Hepatocyte (in vitro differentiated cells): ENCODE results near the gene CUL5. TPM values are rescaled to one million over a fixed set of nuclear protein-coding genes. Genes with fewer than 3 reads are reported as not detected.
"Not testable (repeated sequence)": the region's sequence is repeated elsewhere in the genome, so short reads cannot be mapped to it uniquely, and the experiment has no call there.

ENCODE experiments used
- DNase-seq: peaks from one replicate; pipeline ENCODE4 v3.0.0-alpha.2; 2016; ENCODE audit warnings: low spot score
- H2AFZ ChIP-seq: fragments of 200-600 bp; sonication (generic); 2 replicates; pipeline ENCODE4 v1.6.0; 2016; ENCODE audit warnings: antibody characterized with exemption, mild to moderate bottlenecking
- H3K27ac ChIP-seq: fragments of 200-600 bp; sonication (generic); 2 replicates; pipeline ENCODE4 v1.5.1; 2016; ENCODE audit warnings: mild to moderate bottlenecking
- H3K27me3 ChIP-seq: fragments of 200-600 bp; sonication (generic); 2 replicates; pipeline ENCODE4 v1.6.1; 2016
- H3K36me3 ChIP-seq: fragments of 200-600 bp; sonication (generic); replicated peaks from 2 replicates; pipeline ENCODE4 v1.5.1; 2016; ENCODE audit warnings: low read depth; ENCODE audit not compliant: insufficient read depth
- H3K4me1 ChIP-seq: fragments of 200-600 bp; sonication (generic); 2 replicates; pipeline ENCODE4 v1.5.1; 2016; ENCODE audit warnings: mild to moderate bottlenecking, moderate library complexity; ENCODE audit not compliant: insufficient read depth
- H3K4me2 ChIP-seq: fragments of 200-600 bp; sonication (generic); 2 replicates; pipeline ENCODE4 v1.6.0; 2016
- H3K4me3 ChIP-seq: fragments of 200-600 bp; sonication (generic); 2 replicates; pipeline ENCODE4 v1.5.1; 2016; ENCODE audit warnings: mild to moderate bottlenecking
- H3K79me2 ChIP-seq: fragments of 200-600 bp; sonication (generic); 2 replicates; pipeline ENCODE4 v1.6.0; 2017; ENCODE audit warnings: mild to moderate bottlenecking
- H3K9me2 ChIP-seq: fragments of 200-600 bp; sonication (generic); replicated peaks from 2 replicates; pipeline ENCODE4 v1.6.0; 2017; ENCODE audit warnings: mild to moderate bottlenecking; ENCODE audit not compliant: insufficient read depth
- H3K9me3 ChIP-seq: fragments of 200-600 bp; sonication (generic); 2 replicates; pipeline ENCODE4 v1.5.1; 2016; ENCODE audit warnings: low read depth, mild to moderate bottlenecking
- H4K20me1 ChIP-seq: fragments of 200-600 bp; sonication (generic); 2 replicates; pipeline ENCODE4 v1.6.0; 2016; ENCODE audit warnings: mild to moderate bottlenecking; ENCODE audit not compliant: insufficient read depth, poor library complexity, severe bottlenecking
- EZH2 ChIP-seq: fragments of 200-600 bp; sonication (generic); IDR thresholded peaks from 2 replicates; pipeline ENCODE4 v1.6.1; 2016; ENCODE audit warnings: antibody characterized with exemption, mild to moderate bottlenecking, borderline replicate concordance
- EZH2phosphoT487 ChIP-seq: fragments of 200-600 bp; sonication (generic); IDR thresholded peaks from one replicate; pipeline ENCODE4 v1.6.1; 2018; ENCODE audit warnings: antibody characterized with exemption, mild to moderate bottlenecking, low read depth, moderate library complexity; ENCODE audit not compliant: unreplicated experiment, severe bottlenecking
- WGBS: methylation state at CpG from one replicate; pipeline ENCODE4 v1.1.6; 2016; ENCODE audit warnings: low lambda C conversion rate; ENCODE audit errors: missing lambda C conversion rate; 5-methylcytosine and 5-hydroxymethylcytosine counted together
- polyA plus RNA-seq: library from polyadenylated mRNA; unstranded; fragments of >200 nt; fragmentation: Nextera tagmentation; extraction: Ambion mirVana; gene quantifications from 2 replicates; pipeline ENCODE4 v1.2.1, GENCODE V29; 2016
- total RNA-seq: library from RNA; depleted of rRNA; stranded (reverse); fragments of >200 nt; gene quantifications from 2 replicates; pipeline ENCODE4 v1.2.3, GENCODE V29; 2014
- TF ChIP-seq, protein P1 (sequence below): fragments of 200-600 bp; sonication (generic); IDR thresholded peaks from 2 replicates; pipeline ENCODE4 v1.5.1; 2016; ENCODE audit warnings: antibody characterized with exemption, mild to moderate bottlenecking; ENCODE audit not compliant: poor library complexity

CUL5 gene
- total and polyA plus RNA-seq, 2 experiments from 2014 or later = 23.2 to 27.6 TPM

- TF ChIP-seq, protein P1, sequence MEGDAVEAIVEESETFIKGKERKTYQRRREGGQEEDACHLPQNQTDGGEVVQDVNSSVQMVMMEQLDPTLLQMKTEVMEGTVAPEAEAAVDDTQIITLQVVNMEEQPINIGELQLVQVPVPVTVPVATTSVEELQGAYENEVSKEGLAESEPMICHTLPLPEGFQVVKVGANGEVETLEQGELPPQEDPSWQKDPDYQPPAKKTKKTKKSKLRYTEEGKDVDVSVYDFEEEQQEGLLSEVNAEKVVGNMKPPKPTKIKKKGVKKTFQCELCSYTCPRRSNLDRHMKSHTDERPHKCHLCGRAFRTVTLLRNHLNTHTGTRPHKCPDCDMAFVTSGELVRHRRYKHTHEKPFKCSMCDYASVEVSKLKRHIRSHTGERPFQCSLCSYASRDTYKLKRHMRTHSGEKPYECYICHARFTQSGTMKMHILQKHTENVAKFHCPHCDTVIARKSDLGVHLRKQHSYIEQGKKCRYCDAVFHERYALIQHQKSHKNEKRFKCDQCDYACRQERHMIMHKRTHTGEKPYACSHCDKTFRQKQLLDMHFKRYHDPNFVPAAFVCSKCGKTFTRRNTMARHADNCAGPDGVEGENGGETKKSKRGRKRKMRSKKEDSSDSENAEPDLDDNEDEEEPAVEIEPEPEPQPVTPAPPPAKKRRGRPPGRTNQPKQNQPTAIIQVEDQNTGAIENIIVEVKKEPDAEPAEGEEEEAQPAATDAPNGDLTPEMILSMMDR = no peak
- TF ChIP-seq EZH2phosphoT487 = no peak
- no peak for TF ChIP-seq EZH2
- H3K36me3 ChIP-seq = no peaks in the 10 kb centered on the region
- WGBS = 87% methylated on average over 4 of the region's 4 CpGs
- H3K27me3 ChIP-seq = no peaks in the 10 kb centered on the region
- peaks cover 93% of the 10 kb centered on the region for H4K20me1 ChIP-seq
- DNase-seq = no peak
- H2AFZ ChIP-seq = no peak overlapping the region
- H3K79me2 ChIP-seq = peaks cover 100% of the 10 kb centered on the region
- H3K4me3 ChIP-seq = no peak overlapping the region
- no peaks in the 10 kb centered on the region for H3K9me2 ChIP-seq
- H3K27ac ChIP-seq = no peak overlapping the region
- H3K4me2 ChIP-seq = no peak overlapping the region
- H3K4me1 ChIP-seq = no peaks in the 10 kb centered on the region
- H3K9me3 ChIP-seq = no peaks in the 10 kb centered on the region
Observed at GRCh38 chr11:108019870-108020540, 11.3 kb downstream of the CUL5 start.

DNA sequence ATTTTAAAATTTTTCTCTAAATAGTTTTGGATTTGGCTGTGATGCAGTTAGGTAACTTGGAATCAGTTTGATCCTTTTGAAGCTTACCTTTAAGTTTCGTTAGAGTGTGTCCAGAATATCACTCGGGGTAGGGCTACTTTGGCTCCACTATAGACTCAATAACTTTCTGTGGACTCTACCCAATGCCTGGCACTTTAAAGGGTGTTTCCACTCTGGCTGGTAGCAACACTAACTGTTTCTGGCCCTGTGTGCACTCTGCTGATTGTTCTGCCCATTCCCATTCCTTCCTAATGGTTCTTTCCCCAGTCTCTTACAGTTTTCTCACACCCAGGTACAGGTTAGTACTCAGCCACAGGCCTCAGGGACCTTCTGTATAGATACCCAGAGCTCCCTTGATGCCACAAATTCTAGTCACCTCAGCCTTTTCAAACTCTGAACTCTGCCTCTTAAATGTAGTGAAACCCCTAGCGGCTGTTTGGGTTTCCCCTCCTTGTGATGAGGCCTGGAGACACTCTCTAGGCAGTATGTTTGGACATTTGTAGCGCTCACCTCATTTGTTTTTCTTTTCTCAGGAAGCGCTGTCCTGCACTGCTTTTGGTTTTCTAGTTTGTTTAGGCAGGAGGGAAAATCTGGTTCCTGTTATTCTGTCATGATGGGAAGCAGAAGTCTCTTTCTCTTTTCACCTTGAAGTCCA is 16.8 kb downstream of the CUL5 start:
- H4K20me1 ChIP-seq = peaks cover 94% of the 10 kb centered on the region
- WGBS = 74% methylated on average over 5 of the region's 5 CpGs
- peak overlapping the region; percentile 39 for H3K4me2 ChIP-seq

GRCh38 chr11:108027057-108027456 is 18.4 kb downstream of the CUL5 start:
- no peak for DNase-seq
- no peak overlapping the region for H3K27ac ChIP-seq
- no peaks in the 10 kb centered on the region for H3K9me3 ChIP-seq
- TF ChIP-seq, protein P1 = no peak
- TF ChIP-seq EZH2 (no peak), EZH2phosphoT487 (no peak)
- H2AFZ ChIP-seq = no peak overlapping the region
- over 99% methylated on average over 7 of the region's 7 CpGs for WGBS
- no peak overlapping the region for H3K4me3 ChIP-seq
- H3K79me2 ChIP-seq = peaks cover 100% of the 10 kb centered on the region
- H3K36me3 ChIP-seq = no peaks in the 10 kb centered on the region
- H3K27me3 ChIP-seq = no peaks in the 10 kb centered on the region
- H3K9me2 ChIP-seq = no peaks in the 10 kb centered on the region
- peaks cover 91% of the 10 kb centered on the region for H4K20me1 ChIP-seq
- H3K4me1 ChIP-seq = no peaks in the 10 kb centered on the region
- H3K4me2 ChIP-seq = no peak overlapping the region

More for the DNA sequence above, 16.8 kb downstream of the CUL5 start:
- Histone ChIP-seq H2AFZ (no peak overlapping the region), H3K9me2 (no peaks in the 10 kb centered on the region), H3K4me1 (no peaks in the 10 kb centered on the region), H3K27me3 (no peaks in the 10 kb centered on the region), H3K27ac (no peak overlapping the region), H3K36me3 (no peaks in the 10 kb centered on the region), H3K79me2 (peaks cover 100% of the 10 kb centered on the region), H3K9me3 (no peaks in the 10 kb centered on the region), H3K4me3 (no peak overlapping the region)
- no peak for TF ChIP-seq EZH2phosphoT487
- TF ChIP-seq, protein P1 = no peak
- no peak for TF ChIP-seq EZH2
- DNase-seq = no peak

- not testable (repeated sequence) for H3K9me2 ChIP-seq, H3K4me3 ChIP-seq, H3K4me1 ChIP-seq, H3K27me3 ChIP-seq, H3K36me3 ChIP-seq, DNase-seq, H2AFZ ChIP-seq, H3K9me3 ChIP-seq, H3K27ac ChIP-seq, H3K4me2 ChIP-seq
- WGBS = 76% methylated on average over 2 of the region's 2 CpGs
- Histone ChIP-seq H3K79me2 (peaks cover 99% of the 10 kb centered on the region), H4K20me1 (peaks cover 91% of the 10 kb centered on the region)
Observed at GRCh38 chr11:108028822-108029441, 20.2 kb downstream of the CUL5 start.

DNA sequence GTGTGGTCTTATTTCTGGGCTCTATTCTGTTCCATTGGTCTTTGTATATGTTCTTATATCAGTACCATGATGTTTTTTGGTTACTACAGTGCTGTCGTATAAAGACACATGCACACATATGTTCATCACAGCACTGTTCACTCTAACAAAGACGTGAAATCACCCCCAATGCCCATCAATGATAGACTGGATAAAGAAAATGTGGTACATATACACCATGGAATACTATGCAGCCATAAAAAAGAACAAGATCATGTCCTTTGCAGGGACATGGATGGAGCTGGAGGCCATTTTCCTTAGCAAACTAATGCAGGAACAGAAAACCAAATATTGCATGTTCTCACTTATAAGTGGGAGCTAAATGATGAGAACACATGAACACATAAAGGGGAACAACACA is 22.9 kb downstream of the CUL5 start:
- not testable (repeated sequence) for DNase-seq, H3K9me2 ChIP-seq, H3K36me3 ChIP-seq, H3K9me3 ChIP-seq, H2AFZ ChIP-seq, H3K4me2 ChIP-seq, H3K27ac ChIP-seq, H3K4me3 ChIP-seq, H3K4me1 ChIP-seq, H3K27me3 ChIP-seq
- whole genome bisulfite sequencing = 97% methylated on average over 2 of the region's 2 CpGs
- peaks cover 71% of the 10 kb centered on the region for H4K20me1 ChIP-seq
- H3K79me2 ChIP-seq = peaks cover 86% of the 10 kb centered on the region
